IPS DF 4.7 (cell line): Measurements from ENCODE around the gene ZFHX3.

ENCODE experiments used
- DNase-seq: peaks from one replicate; pipeline ENCODE4 v3.0.0-alpha.2; 2013; ENCODE audit warnings: low spot score; ENCODE audit errors: extremely low read depth

ZFHX3 gene

GRCh38 chr16:72853575-72854266 lies 194.2 kb downstream of the ZFHX3 start:
- DNase-seq: no peak

DNA sequence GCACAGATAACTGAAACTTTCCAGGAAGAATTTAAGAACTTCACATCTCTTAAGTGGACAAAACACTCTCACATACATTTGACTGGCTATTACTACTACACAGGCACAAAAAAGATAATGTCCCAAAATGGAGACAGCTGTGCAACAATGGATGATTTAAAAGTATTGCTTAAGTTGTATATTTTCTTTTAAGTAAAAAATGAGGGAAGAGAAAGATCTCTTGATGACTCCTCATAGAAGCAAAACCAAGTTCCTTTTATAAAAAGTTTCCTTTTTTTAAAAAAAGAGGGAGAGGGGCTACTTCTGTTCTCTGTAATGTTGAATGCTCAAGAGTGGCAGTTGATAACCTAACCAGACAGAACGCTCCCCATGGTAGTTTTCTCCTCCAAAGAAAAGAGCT lies 195.5 kb downstream of the ZFHX3 start:
- no peak for DNase-seq

DNA sequence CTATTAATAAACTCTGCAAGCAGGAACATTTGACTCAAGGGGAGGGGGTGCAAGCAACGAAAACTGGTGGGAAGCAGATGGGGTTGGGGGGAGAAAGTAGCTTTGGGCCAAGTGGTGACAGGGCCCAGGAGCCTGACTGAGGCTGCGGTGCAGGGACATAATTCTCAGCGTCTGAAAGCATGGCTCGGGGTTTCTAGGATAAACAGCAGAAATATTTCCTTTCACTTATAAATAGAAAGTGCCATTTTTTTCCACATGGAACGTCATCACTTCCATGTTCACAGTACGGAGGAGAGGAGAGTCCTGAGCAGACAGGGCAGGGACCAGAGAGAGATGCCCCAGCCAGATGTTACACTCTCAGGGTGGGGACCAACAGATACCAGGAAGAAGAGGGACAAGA lies 197.1 kb downstream of the ZFHX3 start:
- no peak for DNase-seq

- DNase-seq: no peak
Observed at GRCh38 chr16:72850021-72850420, 197.9 kb downstream of the ZFHX3 start.

DNA sequence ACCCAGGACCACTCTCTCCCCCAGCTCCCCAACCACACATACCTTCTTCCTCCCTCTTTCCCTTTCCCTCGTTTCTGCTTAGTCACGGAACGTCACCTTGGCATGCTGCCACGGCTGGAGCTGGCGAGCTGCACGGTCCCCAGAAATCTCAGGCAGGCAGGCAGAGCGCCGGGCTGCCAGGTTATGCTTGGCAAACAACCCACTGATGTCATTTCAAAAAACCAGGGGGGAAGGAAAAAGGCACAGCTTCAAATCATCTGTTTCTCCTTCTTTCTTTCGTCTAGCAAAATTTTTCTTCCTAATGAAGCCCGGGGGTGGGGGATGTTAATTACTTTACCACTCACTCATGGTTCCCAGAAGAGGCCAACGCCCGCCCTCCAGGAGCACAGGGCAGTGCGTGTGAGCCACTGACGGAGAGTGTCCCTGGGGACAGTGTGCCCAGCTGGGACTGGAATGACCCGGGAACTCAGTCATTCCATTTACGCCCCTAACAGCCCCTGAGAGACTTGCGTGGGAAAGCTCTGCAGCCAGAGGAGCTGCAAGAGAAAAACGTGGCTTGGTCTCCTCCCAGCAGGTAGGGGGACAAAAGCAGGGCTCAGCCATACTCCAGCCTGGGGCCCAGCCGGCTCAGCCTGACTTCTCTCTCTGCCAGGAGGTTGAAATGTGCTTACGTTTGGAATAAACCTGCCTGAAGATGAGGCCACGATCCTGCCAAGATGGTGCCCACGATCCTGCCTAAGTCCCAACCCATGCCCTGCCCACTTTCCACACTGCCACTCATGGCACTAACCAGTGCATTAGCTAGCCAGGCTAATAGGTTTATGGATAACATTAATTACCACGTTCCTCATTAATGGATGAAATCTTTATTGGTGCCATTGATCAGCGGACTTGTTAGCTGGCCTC lies 198.9 kb downstream of the ZFHX3 start:
- no peak for DNase-seq

DNA sequence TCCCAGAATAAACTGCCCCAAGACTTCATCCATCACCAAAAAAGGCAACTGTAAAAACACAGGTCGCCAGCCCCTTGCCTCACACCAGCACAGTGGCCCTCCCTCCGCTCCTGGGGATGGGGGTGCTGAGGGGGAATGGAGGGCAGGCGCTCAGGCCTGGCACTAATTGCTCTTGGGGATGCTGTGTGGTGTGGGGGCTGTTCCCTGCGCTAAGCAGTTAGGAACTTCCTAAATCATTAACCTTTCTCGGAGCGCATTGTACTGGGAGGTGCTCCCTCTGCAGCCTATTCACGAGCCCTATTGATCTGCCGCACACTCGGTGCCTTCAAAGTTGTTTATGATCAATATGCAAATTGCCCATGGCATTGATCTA lies 199.9 kb downstream of the ZFHX3 start:
- no peak for DNase-seq

DNA sequence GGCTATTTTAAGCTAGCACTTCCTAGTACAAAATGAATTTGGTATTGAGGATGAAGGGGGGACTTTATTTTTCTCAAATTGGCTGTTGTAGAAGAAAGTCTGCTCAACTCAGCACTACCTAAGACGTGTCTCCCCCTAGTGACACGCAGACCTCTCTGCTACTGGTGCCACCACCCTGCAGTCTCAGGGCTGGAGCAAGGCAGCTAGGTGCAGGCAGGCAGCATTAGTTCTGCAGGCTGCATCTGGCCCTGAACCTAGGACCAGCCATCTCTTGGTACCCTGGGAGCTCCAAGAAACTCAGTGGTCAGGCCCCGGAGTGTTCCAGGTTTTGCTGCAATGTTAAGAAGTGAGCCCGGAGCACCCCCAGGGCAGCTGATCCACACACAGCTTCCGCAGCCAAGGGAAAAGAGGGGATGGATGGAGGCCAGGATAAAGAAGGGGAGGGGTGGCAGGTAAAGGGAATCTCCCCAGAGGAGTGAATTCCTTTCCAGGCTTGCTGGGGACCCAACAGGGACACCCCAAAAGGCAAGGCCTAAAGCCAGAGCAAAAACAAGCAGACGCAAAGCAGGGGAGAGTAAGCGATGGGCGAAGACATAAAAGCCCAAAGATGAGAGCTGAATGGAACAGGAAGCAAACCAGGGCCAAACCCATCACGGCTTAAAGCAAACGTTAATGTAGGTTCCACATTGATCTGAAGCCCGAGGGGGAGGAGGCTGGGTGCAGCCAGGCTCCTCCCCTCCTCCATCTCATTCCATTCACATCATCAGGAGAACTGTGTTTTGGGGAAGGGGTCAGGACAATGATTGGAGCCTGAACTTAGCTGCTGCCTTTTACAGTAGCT lies 200.5 kb downstream of the ZFHX3 start:
- no peak for DNase-seq

- no peak for DNase-seq
Observed at GRCh38 chr16:72846594-72846993, 201.3 kb downstream of the ZFHX3 start.

- no peak for DNase-seq
Observed at GRCh38 chr16:72845322-72846020, 202.5 kb downstream of the ZFHX3 start.

DNA sequence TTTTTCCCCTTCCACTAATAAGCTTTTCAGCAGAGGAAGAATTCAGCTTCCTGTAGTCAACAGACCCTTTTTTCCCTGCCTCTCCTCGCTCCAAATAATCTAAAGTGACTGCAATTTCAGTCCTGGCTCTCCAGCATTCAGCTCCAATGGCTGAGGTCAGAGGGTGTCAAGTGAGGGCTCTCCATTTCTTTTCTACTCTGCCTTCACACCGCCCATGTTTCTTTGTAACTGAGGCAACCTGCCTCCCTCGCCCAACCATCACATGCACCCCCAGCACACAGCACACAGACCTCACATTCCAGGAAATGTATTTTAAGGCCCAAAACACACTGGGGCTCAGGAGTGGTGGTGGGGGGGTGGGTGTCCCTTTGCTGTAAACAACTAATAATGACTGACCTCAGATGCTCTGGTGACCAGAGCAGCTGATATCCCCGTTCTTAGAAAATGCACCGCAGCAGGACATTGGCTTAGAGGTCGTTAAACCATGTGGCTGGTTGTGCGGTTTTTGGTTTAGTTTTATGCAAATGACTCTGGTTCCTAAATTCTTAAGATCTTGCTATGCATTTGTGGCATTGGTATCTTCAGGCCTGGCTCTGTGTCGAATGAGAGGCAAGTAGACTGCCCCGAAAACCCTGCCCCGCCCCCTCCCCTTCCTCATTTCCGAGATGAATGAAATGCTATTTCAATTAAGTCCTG lies 203.6 kb downstream of the ZFHX3 start:
- DNase-seq: no peak

DNA sequence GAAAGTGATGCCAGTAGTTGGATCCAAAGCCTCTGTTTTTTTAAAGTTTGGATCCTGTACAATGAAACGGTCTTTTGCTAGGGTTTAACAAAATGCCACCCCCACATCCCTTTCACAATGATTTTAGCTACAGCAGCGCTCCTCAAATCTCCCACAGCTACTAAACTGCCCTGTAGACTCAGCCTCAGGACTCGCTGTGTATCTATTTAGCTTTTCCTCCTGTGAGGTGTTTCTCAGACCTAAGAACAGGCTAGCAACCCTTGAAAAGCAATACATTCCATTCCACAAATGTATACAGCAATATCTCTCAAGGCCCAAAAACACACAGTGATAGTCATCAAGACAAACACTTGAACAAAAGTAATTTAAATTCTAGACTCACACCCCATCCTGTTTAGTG lies 206.4 kb downstream of the ZFHX3 start:
- no peak for DNase-seq

DNA sequence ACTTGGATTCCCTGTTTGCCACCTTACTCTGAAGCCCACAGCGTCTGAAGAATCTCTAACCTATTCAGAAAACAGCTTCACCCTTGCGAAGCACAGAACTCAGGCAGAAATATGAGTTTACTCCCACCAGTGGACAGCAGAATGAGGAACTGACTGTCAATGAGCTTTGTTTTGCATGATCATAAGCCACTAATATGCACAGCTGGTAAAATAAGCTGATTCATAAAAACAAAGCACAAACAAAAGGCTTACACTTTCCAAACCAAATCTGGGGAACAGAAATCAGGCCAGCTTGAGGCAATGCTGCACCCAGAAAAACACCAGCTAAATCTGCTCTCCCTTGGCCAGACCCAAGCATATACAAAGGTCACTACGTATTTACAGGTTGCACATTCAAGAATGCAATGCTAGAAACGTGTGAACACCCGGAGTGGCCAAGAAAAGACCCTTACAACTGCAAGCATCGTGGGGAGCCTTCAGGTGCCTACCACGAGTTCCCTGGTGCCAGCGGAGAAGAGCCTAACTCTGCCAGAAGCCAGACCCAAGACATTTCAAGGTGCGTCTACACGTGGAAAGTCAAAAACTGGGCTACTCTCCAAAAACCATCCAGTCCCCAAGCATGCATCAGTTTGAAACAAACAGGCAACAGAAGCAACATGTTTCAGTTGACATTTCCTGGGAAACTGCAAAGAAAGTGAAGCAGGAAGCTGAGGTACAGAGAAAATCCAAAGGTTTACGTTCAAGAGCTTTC lies 207.1 kb downstream of the ZFHX3 start:
- no peak for DNase-seq

DNA sequence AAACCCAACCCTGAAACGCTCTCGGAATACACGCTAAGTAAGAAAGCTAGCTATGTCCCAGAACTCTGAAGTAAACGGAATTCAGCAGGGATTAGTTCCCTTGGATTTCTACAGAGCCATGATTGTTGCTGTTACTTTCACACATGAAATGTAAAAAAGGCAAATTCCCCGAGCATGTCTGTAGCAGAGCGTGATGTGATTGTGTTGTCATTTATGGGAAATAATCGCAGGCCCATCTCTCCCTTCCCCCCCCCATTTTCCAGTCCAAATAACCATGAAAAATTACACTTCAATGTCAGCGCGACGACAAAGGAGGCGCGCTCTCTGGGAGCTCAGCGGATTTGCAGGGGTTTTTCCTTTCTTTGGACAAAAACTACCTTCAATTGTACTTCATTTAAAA lies 209.0 kb downstream of the ZFHX3 start:
- DNase-seq: no peak

GRCh38 chr16:72838586-72838910 lies 209.4 kb downstream of the ZFHX3 start:
- DNase-seq: no peak

DNA sequence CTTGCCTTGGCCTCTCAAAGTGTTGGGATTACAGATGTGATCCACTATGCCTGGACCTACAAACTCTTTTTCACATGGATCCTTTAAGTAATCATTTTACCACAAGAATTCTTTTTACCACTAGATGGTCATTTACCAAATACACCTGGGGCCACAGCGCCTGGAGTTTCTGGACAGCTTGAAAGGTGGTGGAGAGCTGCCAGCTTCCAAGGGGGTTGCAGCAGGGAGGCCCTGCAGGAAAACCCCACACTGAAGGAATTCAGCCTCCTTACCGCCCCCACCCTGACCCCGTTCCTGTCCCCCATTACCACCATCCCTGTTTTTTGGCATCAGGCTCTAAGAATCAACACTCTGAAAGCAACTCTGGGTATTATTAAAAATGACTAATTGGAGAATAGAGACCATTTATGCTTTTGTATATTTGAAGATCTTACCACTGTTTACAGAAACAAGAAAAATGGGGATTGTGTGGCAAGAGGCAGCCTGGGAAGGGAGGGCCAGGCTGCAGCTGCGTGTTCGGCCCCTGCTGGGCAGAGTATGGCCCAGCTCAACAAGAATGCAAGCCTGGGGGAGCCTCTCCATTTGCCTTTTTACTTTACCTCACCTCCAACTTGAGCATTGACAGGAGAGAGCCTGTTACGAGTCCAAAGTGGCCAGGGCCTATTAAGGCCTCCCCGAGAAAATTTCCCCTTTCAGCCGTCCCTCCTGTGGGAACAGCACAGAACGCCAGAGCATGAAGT lies 209.9 kb downstream of the ZFHX3 start:
- no peak for DNase-seq

GRCh38 chr16:72836985-72837384 lies 210.9 kb downstream of the ZFHX3 start:
- DNase-seq: no peak

GRCh38 chr16:72836181-72836580 lies 211.7 kb downstream of the ZFHX3 start:
- DNase-seq: no peak

- no peak for DNase-seq
Observed at GRCh38 chr16:72835086-72835485, 212.8 kb downstream of the ZFHX3 start.

DNA sequence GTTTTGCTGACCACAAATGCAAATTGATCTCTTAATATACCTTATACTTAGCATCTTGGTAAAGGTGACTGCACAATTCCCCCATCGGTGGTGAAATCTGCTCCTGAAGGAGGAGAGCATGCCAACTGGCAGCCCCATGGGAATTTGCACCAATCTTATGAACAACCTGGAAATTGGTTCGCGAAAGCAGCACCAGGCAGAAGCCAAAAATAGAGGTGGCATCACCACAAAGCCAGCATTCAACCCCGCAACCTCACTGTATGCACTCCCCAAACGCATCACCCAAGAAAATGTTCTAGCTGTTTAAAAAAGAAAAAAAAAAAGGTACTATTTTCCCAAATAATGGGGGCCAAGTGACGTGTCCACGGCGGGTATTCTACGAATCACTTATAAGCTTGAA lies 213.4 kb downstream of the ZFHX3 start:
- DNase-seq: no peak
